Gastroesophageal sphincter (tissue), 4 donors: ENCODE data around the gene LIN52. TPM values are rescaled to one million over a fixed set of nuclear protein-coding genes. Genes with fewer than 3 reads are reported as not detected.

Experiments used
- ATAC-seq: fragments of 150-250 bp; one replicate; pipeline ENCODE4 v1.9.1; 2016; ENCODE audit warnings: mild to moderate bottlenecking, moderate library complexity
- H3K27ac ChIP-seq, 4 donors: fragments of 200-600 bp; sonication (generic) in 3 of 4; 1 replicate in 3 of 4; 2 replicates in 1 of 4; pipeline ENCODE4 v1.5.1; 2016 to 2019
- H3K27me3 ChIP-seq: fragments of 200-600 bp; sonication (generic); one replicate; pipeline ENCODE4 v1.5.1; 2019
- H3K36me3 ChIP-seq, 2 donors: fragments of 200-600 bp; sonication (generic); one replicate each; pipeline ENCODE4 v1.5.1; 2019; ENCODE audit warnings: control low read depth in 1 of 2
- H3K4me1 ChIP-seq, 3 donors: fragments of 200-600 bp; sonication (generic); 1 replicate in 2 of 3; 2 replicates in 1 of 3; pipeline ENCODE4 v1.5.1; 2016 to 2019; ENCODE audit warnings: control low read depth in 2 of 3
- H3K4me3 ChIP-seq, 2 donors: fragments of 200-600 bp; sonication (generic); one replicate each; pipeline ENCODE4 v1.5.1; 2019; ENCODE audit warnings: mild to moderate bottlenecking in 1 of 2, moderate library complexity in 1 of 2
- H3K9me3 ChIP-seq, 3 donors: fragments of 200-600 bp; sonication (generic); one replicate each; pipeline ENCODE4 v1.5.1; 2017 to 2019; ENCODE audit warnings: control low read depth in 2 of 3
- EP300 ChIP-seq: sonication (generic); formaldehyde crosslinking; IDR thresholded peaks from one replicate; pipeline ENCODE4 v1.6.1; 2017; ENCODE audit warnings: antibody characterized with exemption, mild to moderate bottlenecking
- POLR2A ChIP-seq, 2 donors: fragments of 450-650 bp; IDR thresholded peaks; one replicate each; pipeline ENCODE4 v1.6.1; 2017; ENCODE audit warnings: antibody characterized with exemption in 2 of 2, mild to moderate bottlenecking in 2 of 2, moderate library complexity in 1 of 2
- POLR2AphosphoS5 ChIP-seq: sonication (generic); formaldehyde crosslinking; IDR thresholded peaks from one replicate; pipeline ENCODE4 v1.6.1; 2017; ENCODE audit warnings: antibody characterized with exemption
- WGBS, 2 donors: methylation state at CpG; one replicate each; pipeline ENCODE4 v1.1.5; 2018; ENCODE audit warnings: low coverage in 1 of 2; 5-methylcytosine and 5-hydroxymethylcytosine counted together
- small RNA-seq, 4 donors: library from RNA; depleted of rRNA; stranded (forward); fragments of <200 nt; gene quantifications; one replicate each; pipeline ENCODE3, GENCODE V24; 2016
- total RNA-seq, 4 donors: library from RNA; depleted of rRNA; stranded (reverse); fragments of >200 nt; gene quantifications; one replicate each; pipeline ENCODE4 v1.1.0, GENCODE V29; 2016
- TF ChIP-seq, protein P1 (sequence below), 4 experiments: fragments of 200-600 bp in 2 of 4; fragments of 450-650 bp in 2 of 4; sonication (generic) in 1 of 4; IDR thresholded peaks; one replicate each; pipeline ENCODE4 v1.5.1; 2017 to 2019; ENCODE audit warnings: antibody characterized with exemption in 4 of 4, mild to moderate bottlenecking in 2 of 4, moderate library complexity in 2 of 4

The LIN52 gene
- total RNA-seq, 4 donors from 2014 or later: 8.1 to 15.9 (median 9.9) TPM

DNA sequence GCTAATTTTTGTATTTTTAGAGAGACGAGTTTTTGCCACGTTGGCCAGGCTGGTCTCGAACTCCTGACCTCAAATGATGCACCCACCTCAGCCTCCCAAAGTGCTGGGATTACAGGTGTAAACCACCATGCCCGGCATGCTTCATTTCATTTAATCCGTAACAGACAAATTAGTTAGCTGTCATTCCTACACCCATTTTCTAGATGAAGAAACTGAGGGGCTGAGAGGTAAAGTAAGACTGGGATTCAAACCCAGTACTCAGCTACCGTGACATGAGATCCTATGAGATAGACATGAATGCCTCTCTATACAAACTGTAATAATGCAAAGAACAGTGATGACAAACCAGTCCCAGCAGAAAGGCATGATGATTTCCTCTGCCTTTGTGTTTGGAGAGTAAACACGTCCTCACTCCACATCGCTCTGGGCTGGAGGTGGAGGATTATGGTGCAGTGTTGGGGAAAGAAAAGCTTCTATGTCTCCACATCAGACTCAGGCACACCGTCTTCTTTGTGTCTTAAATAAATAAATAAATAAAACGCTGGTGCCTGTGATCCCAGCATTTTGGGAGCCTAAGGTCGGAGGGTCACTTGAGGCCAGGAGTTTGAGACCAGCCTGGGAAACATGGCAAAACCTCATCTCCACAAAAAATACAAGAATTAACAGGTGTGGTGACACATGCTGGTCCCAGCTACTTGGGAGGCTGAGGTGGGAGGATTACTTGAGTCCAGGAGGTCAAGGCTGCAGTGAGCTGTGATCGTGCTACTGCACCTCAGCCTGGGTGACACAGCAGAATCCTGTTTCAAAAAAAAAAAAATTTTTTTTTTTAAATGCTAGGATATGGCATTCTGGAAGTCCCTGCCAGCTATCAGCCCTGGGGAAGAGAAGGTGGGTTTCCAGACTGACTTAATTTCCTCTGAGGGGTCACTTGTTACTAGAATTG lies 164.9 kb downstream of the LIN52 start:
- Histone ChIP-seq H3K9me3 (no peaks in the 10 kb centered on the region), H3K27me3 (peaks cover 74% of the 10 kb centered on the region), H3K4me1 (no peaks in the 10 kb centered on the region), H3K27ac (no peak overlapping the region), H3K36me3 (no peaks in the 10 kb centered on the region), H3K4me3 (no peak overlapping the region)
- no peak for ATAC-seq
- 74 to 78% methylated on average over 8 to 12 of the region's 12 CpGs for WGBS, 2 donors
- TF ChIP-seq POLR2AphosphoS5 (no peak), EP300 (no peak), POLR2A (IDR thresholded peaks at IDR 0.05) (no peak)
- TF ChIP-seq, protein P1, sequence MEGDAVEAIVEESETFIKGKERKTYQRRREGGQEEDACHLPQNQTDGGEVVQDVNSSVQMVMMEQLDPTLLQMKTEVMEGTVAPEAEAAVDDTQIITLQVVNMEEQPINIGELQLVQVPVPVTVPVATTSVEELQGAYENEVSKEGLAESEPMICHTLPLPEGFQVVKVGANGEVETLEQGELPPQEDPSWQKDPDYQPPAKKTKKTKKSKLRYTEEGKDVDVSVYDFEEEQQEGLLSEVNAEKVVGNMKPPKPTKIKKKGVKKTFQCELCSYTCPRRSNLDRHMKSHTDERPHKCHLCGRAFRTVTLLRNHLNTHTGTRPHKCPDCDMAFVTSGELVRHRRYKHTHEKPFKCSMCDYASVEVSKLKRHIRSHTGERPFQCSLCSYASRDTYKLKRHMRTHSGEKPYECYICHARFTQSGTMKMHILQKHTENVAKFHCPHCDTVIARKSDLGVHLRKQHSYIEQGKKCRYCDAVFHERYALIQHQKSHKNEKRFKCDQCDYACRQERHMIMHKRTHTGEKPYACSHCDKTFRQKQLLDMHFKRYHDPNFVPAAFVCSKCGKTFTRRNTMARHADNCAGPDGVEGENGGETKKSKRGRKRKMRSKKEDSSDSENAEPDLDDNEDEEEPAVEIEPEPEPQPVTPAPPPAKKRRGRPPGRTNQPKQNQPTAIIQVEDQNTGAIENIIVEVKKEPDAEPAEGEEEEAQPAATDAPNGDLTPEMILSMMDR (IDR thresholded peaks at IDR 0.05): no peak

Small RNA genes within 50 kb of the gene (small RNA-seq; reads per million reads assigned to genes)
- gene AC006349.1 (0 reads per million in 4 donors), gene RN7SL530P (0 reads per million in 4 donors)

Other genes starting within 250 kb of the LIN52 start
- 10 to 100 TPM in 1 of 4 donors, 1 to 10 TPM in 3; 3.3 to 34.6 (median 5.4) TPM for gene PTGR2, start 233.1 kb upstream of the LIN52 start, total RNA-seq
- gene ZNF410, start 198.1 kb upstream of the LIN52 start, total RNA-seq: 10 to 100 TPM; 41.7 to 62.3 (median 52.5) TPM
- 1 to 10 TPM; 3.4 to 6.2 (median 4.0) TPM for gene FAM161B, start 134.9 kb upstream of the LIN52 start, total RNA-seq
- gene COQ6, start 134.7 kb upstream of the LIN52 start, total RNA-seq: 10 to 100 TPM; 28.8 to 41.1 (median 39.0) TPM
- gene ENTPD5, start 65.7 kb upstream of the LIN52 start, total RNA-seq: 1 to 10 TPM; 5.9 to 7.1 (median 6.4) TPM
- gene BBOF1, start 65.6 kb upstream of the LIN52 start, total RNA-seq: 10 to 100 TPM in 2 of 4 donors, 1 to 10 TPM in 2; 7.3 to 12.4 (median 10.5) TPM
- 10 to 100 TPM; 47.9 to 70.5 (median 61.3) TPM for gene ALDH6A1, start 503 bp upstream of the LIN52 start, total RNA-seq
- not detected for gene VSX2, start 154.5 kb downstream of the LIN52 start, total RNA-seq
- 10 to 100 TPM; 20.0 to 45.4 (median 33.0) TPM for gene ABCD4, start 218.0 kb downstream of the LIN52 start, total RNA-seq